Gastrocnemius medialis (tissue), 4 donors: ENCODE results near the gene KRT12. TPM values are rescaled to one million over a fixed set of nuclear protein-coding genes. Genes with fewer than 3 reads are reported as not detected.

ENCODE experiments used
- ATAC-seq, 2 donors: fragments of 150-250 bp; one replicate each; pipeline ENCODE4 v1.9.1; 2016
- DNase-seq, 2 donors: peaks; one replicate each; pipeline ENCODE4 v3.0.0-alpha.2; 2019
- H3K27ac ChIP-seq, 4 donors: fragments of 200-600 bp; sonication (generic); 1 replicate in 1 of 4; 2 replicates in 3 of 4; pipeline ENCODE4 v1.5.1; 2016 to 2018; ENCODE audit warnings: mild to moderate bottlenecking in 2 of 4, moderate library complexity in 1 of 4
- H3K27me3 ChIP-seq, 3 donors: fragments of 200-600 bp; sonication (generic) in 2 of 3; 1 replicate in 1 of 3; 2 replicates in 2 of 3; pipeline versions ENCODE4 v1.5.1 to v1.6.0; 2016 to 2019; ENCODE audit warnings: mild to moderate bottlenecking in 1 of 3, moderate library complexity in 1 of 3
- H3K36me3 ChIP-seq, 2 donors: fragments of 200-600 bp; sonication (generic) in 1 of 2; one replicate each; pipeline ENCODE4 v1.5.1; 2017 to 2018
- H3K4me1 ChIP-seq, 2 donors: fragments of 200-600 bp; sonication (generic) in 1 of 2; one replicate each; pipeline ENCODE4 v1.5.1; 2016 to 2017; ENCODE audit warnings: mild to moderate bottlenecking in 2 of 2
- H3K4me3 ChIP-seq, 4 donors: fragments of 200-600 bp; sonication (generic) in 3 of 4; 1 replicate in 1 of 4; 2 replicates in 3 of 4; pipeline ENCODE4 v1.5.1; 2016 to 2019; ENCODE audit warnings: mild to moderate bottlenecking in 2 of 4
- H3K9me3 ChIP-seq, 3 donors: fragments of 200-600 bp; sonication (generic) in 2 of 3; 1 replicate in 1 of 3; 2 replicates in 2 of 3; pipeline ENCODE4 v1.5.1; 2016 to 2019
- POLR2A ChIP-seq, 2 donors: fragments of 450-650 bp; IDR thresholded peaks; one replicate each; pipeline ENCODE4 v1.6.1; 2017; ENCODE audit warnings: antibody characterized with exemption in 2 of 2, mild to moderate bottlenecking in 2 of 2, moderate library complexity in 2 of 2
- in situ Hi-C, 4 donors: fragments of 200-750 bp; cut with MboI; loops; one replicate each; pipeline versions ENCODE4 v1.15.0 to v1.8.0; 2017; ENCODE audit warnings: low sequenced_read_pairs in 4 of 4
- intact Hi-C: fragments of 100-400 bp; cut with DNase I; formaldehyde crosslinking; loops from one replicate; pipeline ENCODE4 v1.15.1; 2023; ENCODE audit warnings: low total_unique reads
- total RNA-seq, 4 donors: library from RNA; depleted of rRNA; stranded (reverse); fragments of >200 nt; gene quantifications; one replicate each; pipeline versions ENCODE4 v1.1.0 to v1.2.3, GENCODE V29; 2016
- TF ChIP-seq, protein P1 (sequence below), 5 experiments: fragments of 450-650 bp in 3 of 5; fragments of 200-600 bp in 2 of 5; sonication (generic) in 2 of 5; IDR thresholded peaks in 4 of 5; conservative IDR thresholded peaks in 1 of 5; 1 replicate in 4 of 5; 2 replicates in 1 of 5; pipeline ENCODE4 v1.5.1; 2016 to 2019; ENCODE audit warnings: antibody characterized with exemption in 5 of 5, mild to moderate bottlenecking in 3 of 5, moderate library complexity in 3 of 5

The KRT12 gene
- total RNA-seq, 4 donors from 2014 or later, result not detected

DNA sequence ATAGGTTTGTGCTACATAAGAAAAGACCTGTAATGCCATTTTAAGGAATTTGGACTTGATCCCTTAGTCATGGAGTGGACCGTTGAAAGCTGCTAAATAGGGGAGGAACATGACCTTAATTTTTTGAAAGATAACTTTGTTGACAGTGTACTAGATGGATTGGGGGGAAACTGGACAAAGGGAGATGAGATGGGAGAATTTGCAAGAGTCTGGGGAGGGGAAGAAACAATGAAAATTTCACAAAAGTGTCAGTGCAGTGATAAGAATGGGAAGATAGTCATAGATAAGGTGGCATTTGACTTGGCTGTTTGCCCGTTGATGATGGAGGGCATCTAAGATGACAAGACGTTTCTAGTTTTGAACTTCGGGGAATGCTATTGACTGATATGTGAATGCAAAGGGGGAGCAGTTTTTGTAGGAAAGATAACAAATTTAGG lies 22.3 kb downstream of the KRT12 start:
- no peaks in the 10 kb centered on the region for H3K4me1 ChIP-seq
- ATAC-seq (no peak), DNase-seq (no peak)
- TF ChIP-seq POLR2A (IDR thresholded peaks at IDR 0.05), result no peak
- TF ChIP-seq, protein P1, sequence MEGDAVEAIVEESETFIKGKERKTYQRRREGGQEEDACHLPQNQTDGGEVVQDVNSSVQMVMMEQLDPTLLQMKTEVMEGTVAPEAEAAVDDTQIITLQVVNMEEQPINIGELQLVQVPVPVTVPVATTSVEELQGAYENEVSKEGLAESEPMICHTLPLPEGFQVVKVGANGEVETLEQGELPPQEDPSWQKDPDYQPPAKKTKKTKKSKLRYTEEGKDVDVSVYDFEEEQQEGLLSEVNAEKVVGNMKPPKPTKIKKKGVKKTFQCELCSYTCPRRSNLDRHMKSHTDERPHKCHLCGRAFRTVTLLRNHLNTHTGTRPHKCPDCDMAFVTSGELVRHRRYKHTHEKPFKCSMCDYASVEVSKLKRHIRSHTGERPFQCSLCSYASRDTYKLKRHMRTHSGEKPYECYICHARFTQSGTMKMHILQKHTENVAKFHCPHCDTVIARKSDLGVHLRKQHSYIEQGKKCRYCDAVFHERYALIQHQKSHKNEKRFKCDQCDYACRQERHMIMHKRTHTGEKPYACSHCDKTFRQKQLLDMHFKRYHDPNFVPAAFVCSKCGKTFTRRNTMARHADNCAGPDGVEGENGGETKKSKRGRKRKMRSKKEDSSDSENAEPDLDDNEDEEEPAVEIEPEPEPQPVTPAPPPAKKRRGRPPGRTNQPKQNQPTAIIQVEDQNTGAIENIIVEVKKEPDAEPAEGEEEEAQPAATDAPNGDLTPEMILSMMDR (IDR thresholded peaks at IDR 0.05 in 4 of 5, conservative IDR thresholded peaks at IDR 0.05 in 1 of 5), result no peak
- no peaks in the 10 kb centered on the region for H3K9me3 ChIP-seq
- no peaks in the 10 kb centered on the region for H3K27me3 ChIP-seq
- H3K27ac ChIP-seq, result no peak overlapping the region
- in situ Hi-C loops, result no loop called here
- no peaks in the 10 kb centered on the region for H3K36me3 ChIP-seq
- intact Hi-C loops, result no loop called here
- H3K4me3 ChIP-seq, result no peak overlapping the region

DNA sequence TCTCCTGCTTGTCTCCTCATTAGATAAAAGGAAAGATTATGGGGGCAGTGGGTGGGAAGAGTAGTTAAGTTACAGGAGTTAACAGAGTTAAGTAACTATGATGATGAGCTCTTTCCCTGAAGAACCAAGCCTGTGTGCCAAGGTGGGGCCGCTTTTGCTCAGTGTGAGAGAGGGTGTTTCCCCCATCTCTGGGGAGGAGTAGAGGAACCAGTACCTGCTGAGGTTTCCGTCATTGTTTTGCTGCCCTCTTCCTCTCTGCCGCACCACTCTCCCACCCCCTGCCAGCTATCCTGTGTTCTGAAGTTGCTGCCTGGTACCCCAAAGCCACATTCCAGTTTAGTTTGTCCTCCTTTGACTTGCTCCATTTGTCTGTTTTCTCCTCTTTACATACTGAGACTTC lies 23.8 kb downstream of the KRT12 start:
- Histone ChIP-seq H3K27ac (no peak overlapping the region), H3K4me1 (no peaks in the 10 kb centered on the region), H3K36me3 (no peaks in the 10 kb centered on the region), H3K27me3 (no peaks in the 10 kb centered on the region), H3K9me3 (no peaks in the 10 kb centered on the region), H3K4me3 (no peak overlapping the region)
- no peak for TF ChIP-seq POLR2A (IDR thresholded peaks at IDR 0.05)
- TF ChIP-seq, protein P1 (IDR thresholded peaks at IDR 0.05 in 4 of 5, conservative IDR thresholded peaks at IDR 0.05 in 1 of 5), result no peak
- in situ Hi-C loops, result no loop called here
- no peak for ATAC-seq
- no peak for DNase-seq
- intact Hi-C loops, result no loop called here

DNA sequence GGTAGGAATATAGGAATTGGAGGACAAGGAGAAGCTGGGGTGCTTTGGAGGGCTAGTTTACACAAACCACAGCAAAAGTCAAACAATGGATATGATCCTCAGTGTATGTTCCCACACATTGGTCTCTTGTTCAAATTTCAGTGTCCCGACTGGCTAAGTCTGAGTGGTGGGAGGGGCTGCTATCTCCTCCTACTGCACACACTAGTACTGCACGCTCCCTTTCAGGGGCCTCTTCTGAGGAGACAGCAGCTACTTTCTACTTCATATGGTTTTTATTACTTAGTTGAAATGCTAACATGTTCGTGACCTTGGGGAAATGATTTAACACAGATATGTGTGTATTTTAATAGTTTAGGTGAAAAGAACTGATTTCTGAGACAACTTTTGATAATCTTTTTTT lies 25.8 kb downstream of the KRT12 start:
- in situ Hi-C loops, result no loop called here
- ATAC-seq (no peak), DNase-seq (no peak)
- intact Hi-C loops, result no loop called here
- Histone ChIP-seq H3K4me1 (no peaks in the 10 kb centered on the region), H3K4me3 (no peak overlapping the region), H3K27me3 (no peaks in the 10 kb centered on the region), H3K9me3 (no peaks in the 10 kb centered on the region), H3K36me3 (no peaks in the 10 kb centered on the region), H3K27ac (no peak overlapping the region)
- no peak for TF ChIP-seq POLR2A (IDR thresholded peaks at IDR 0.05)
- TF ChIP-seq, protein P1 (IDR thresholded peaks at IDR 0.05 in 4 of 5, conservative IDR thresholded peaks at IDR 0.05 in 1 of 5), result no peak

DNA sequence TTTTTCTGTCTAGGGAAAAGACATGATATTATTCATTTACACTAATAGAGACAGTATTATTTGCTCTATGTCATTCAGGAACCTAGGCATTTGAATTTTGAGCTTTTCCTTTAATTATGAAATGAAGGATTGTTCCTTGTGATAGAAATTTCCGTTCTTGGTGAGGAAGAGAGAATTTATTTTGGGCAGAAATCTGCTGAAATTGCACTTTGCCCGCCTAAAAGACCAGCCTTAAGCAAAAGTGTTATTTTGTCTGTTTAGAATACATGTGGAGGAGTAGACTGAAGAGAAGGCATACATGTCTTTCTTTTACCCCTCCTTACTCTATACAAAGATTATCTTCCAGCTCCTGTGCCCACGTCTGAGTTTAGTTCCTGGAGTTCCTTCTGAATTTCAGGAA lies 27.8 kb downstream of the KRT12 start:
- H3K27ac ChIP-seq, result no peak overlapping the region
- ATAC-seq (no peak), DNase-seq (no peak)
- no peak overlapping the region for H3K4me3 ChIP-seq
- in situ Hi-C loops (no loop called here), intact Hi-C loops (no loop called here)
- H3K27me3 ChIP-seq, result no peaks in the 10 kb centered on the region
- TF ChIP-seq POLR2A (IDR thresholded peaks at IDR 0.05), result no peak
- TF ChIP-seq, protein P1 (IDR thresholded peaks at IDR 0.05 in 4 of 5, conservative IDR thresholded peaks at IDR 0.05 in 1 of 5), result no peak
- no peaks in the 10 kb centered on the region for H3K36me3 ChIP-seq
- no peaks in the 10 kb centered on the region for H3K9me3 ChIP-seq
- H3K4me1 ChIP-seq, result no peaks in the 10 kb centered on the region

DNA sequence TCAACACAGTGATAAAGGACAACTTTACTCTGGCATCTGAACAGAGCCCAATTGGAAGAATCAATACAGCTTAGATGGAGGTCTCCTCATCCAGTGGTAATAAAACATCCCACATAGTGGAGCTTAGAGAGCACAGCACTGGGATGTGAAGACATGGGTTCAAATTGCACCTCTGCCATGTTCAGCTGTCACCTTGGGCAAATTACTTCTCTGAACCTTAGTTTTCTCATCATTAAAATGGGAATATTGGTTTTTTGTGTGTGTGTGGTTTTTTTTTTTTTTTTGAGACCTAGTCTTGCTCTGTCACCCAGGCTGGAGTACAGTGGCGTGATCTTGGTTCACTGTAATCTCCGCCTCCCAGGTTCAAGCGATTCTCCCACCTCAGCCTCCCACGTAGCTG lies 31.0 kb downstream of the KRT12 start:
- Histone ChIP-seq H3K27ac (no peak overlapping the region), H3K4me3 (no peak overlapping the region), H3K36me3 (no peaks in the 10 kb centered on the region), H3K27me3 (no peaks in the 10 kb centered on the region), H3K4me1 (no peaks in the 10 kb centered on the region), H3K9me3 (no peaks in the 10 kb centered on the region)
- in situ Hi-C loops, result no loop called here
- intact Hi-C loops, result no loop called here
- no peak for DNase-seq
- no peak for ATAC-seq
- TF ChIP-seq, protein P1 (IDR thresholded peaks at IDR 0.05 in 4 of 5, conservative IDR thresholded peaks at IDR 0.05 in 1 of 5), result no peak
- TF ChIP-seq POLR2A (IDR thresholded peaks at IDR 0.05), result no peak
